GM13976 (cell line): Measurements from ENCODE around the gene CDK14.

ENCODE experiments used
- DNase-seq: peaks from one replicate; pipeline ENCODE4 v3.0.0; 2012; ENCODE audit warnings: low spot score
- in situ Hi-C: fragments of 300-500 bp; cut with MboI; formaldehyde crosslinking; loops from one replicate; pipeline ENCODE4 v1.12.0; 2022; ENCODE audit warnings: low sequenced_read_pairs, mixed read lengths, inconsistent platforms; ENCODE audit not compliant: unreplicated experiment
- TF ChIP-seq, protein P1 (sequence below): IDR thresholded peaks from 2 replicates; pipeline ENCODE4 v1.5.1; 2012; ENCODE audit warnings: borderline replicate concordance, mild to moderate bottlenecking; ENCODE audit not compliant: insufficient read depth; ENCODE audit errors: extremely low read depth, missing control alignments, control extremely low read depth

CDK14 gene

DNA sequence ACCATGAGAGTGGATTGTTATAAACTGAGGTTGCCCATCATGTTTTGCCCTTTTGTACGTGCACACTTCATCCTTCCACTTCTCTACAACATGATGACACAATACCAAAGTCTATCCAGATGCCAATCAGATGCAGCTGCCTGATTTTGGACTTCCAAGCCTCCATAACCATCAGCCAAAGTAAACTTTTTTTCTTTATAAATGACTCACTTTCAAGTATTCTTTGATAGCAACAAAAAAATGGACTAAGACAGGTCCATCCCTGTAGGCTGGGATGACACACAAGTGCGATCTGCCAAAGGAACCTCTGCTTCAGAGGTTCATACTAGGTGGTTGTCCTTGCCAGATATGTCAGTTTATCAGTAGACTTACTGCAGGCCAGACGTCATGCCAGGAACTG, 347.9 kb downstream of the CDK14 start:
- no peak for DNase-seq
- TF ChIP-seq, protein P1, sequence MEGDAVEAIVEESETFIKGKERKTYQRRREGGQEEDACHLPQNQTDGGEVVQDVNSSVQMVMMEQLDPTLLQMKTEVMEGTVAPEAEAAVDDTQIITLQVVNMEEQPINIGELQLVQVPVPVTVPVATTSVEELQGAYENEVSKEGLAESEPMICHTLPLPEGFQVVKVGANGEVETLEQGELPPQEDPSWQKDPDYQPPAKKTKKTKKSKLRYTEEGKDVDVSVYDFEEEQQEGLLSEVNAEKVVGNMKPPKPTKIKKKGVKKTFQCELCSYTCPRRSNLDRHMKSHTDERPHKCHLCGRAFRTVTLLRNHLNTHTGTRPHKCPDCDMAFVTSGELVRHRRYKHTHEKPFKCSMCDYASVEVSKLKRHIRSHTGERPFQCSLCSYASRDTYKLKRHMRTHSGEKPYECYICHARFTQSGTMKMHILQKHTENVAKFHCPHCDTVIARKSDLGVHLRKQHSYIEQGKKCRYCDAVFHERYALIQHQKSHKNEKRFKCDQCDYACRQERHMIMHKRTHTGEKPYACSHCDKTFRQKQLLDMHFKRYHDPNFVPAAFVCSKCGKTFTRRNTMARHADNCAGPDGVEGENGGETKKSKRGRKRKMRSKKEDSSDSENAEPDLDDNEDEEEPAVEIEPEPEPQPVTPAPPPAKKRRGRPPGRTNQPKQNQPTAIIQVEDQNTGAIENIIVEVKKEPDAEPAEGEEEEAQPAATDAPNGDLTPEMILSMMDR, result no peak
- in situ Hi-C loops, result no loop called here

DNA sequence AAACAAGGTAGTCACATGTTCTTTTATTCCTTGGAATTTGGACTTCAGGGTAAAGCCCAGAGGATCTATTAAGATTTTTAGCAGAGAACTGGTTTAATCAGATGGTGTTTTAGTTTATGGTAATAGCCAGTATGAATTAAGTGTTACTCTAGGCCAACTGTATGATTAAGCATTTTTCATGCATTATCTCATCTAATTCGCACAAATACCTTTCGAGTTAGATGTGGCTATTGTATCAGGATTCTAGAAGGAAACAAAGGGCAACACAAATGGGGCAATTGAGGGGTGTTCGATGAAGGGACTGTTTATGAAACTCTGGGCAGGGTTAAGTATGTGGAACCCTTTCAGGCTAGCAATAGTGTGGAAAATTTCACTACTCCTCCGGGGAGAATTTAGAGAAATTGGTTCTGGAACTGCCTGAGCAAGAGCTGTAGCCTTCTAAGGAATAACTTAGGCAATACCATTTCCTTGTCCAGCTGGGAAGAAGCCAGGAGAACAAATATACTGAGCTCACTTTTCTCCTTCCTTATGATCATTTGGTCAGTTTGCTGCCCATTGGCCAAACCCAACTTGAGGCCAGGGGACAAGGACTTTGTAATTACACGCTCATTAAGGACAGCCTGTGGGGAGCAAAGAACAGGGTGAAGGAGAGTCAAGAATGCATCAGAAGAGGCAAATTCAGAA, 349.1 kb downstream of the CDK14 start:
- no peak for DNase-seq
- TF ChIP-seq, protein P1, result no peak
- in situ Hi-C loops, result no loop called here

DNA sequence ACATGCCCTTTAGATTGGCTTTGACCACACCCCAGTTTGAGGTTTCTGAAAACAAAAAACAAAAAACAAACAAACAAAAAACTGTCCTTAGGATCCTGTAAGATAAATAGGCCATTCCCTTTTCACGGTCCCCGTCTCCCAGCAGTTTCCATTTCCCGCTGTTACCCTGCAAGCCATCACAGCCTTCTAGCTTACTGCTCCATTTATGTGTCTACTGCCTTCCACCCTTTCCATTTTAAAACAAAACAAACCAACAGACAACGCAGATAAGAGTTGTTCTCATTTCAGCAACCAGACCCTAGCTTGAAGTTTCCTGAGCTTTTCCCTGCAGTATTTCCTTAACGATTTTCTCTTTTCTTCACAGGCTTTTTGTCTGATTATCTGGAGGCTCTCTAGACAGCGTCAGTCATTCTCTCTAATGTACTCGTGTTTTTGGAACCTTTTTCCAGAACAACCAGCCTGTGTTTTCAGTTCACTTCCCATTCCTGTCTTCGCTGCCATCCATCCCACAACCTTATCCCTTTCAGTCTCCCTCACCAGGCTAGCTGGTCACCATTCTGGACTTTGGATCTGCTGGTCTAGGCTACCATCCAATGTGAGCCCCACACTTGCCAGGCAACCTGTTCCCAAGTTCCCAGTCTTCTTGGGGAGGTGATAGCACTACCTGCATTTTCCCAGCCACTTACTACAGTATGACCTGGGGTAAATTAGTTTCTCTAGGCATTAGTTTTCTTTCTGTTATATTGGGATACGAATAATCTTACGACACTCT, 350.8 kb downstream of the CDK14 start:
- in situ Hi-C loops, result no loop called here
- TF ChIP-seq, protein P1, result no peak
- DNase-seq, result no peak

DNA sequence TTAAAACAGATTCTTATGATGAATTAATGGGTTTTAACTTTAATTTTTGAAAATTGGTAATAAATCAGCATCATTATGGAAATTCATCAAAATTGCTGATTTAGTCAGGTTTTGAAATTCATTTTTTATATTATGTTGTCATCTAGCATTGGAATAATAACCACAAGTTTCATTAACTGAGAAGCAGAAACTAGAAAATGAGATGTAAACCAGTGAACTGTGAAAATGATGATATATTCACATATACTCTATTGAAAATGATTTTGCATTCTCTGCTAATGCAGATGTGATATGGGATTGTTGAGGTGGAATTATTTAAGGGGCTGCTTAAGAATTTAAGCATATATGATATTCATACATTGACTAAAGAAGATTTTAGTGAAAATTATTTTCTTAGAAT, 352.0 kb downstream of the CDK14 start:
- in situ Hi-C loops, result no loop called here
- TF ChIP-seq, protein P1, result no peak
- no peak for DNase-seq

DNA sequence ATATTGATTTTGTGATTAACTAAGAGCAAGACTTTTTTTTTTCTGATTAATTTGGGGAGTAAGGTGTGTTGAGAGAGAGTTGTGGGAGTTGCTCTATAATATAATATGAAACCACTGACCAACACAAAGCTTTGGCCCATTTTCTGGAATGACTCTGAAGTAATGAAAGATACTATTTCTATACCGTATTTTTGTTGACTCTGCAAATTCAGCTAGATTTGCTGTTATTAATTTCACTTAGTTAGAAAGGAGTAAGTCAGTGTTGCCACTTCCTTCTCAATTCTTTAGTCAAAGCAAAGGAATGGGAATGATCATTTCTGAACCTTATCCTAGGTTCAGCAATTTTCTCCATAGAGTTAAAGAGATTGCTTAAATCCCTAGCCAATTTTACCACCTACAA, 355.1 kb downstream of the CDK14 start:
- in situ Hi-C loops, result no loop called here
- TF ChIP-seq, protein P1, result no peak
- no peak for DNase-seq

DNA sequence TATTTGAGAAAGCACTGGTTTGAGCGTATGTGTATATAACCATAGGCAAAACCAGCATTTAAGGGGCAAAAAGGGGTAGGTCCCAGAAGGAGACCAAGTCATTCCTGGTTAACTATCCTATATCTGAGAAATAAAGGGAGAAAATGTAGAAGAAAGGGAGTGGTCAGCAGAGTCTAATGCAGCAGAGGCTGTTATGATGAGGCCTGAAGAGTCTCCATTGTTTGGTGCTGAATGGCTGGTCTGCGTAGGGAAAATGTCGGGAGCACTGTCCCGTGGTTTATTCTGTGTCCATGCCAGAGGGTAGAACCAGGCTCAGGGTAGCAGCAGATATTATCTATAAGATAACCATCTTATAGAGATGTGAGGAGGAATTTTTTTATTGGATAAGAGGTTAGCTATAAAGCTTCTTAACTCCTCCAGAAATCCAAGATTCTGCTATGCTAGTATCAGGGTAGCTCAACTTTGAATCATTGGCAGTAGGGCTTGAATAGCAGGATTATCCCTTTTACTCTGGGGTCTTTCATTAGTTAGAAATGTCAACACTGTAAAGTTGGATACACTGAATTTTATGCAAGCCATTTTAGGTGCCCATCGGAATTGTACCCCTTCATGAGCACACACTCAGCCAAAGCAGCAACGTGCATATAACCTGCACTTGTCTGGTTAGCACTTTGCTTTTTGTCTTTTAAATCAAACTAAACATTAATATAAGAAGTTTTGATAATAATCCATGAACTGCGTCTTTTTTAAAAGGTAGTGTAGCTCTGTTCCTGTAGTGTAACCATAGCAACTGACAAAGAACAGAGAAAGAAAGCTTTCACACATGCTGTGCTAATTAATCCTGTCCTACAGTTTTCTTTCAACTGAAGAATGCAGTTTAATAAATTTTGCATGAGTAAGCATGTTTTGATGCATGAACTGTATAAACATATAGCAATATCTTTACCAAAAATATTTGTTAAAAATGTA, 356.1 kb downstream of the CDK14 start:
- no peak for DNase-seq
- TF ChIP-seq, protein P1, result no peak
- in situ Hi-C loops, result no loop called here
